22Rv1 (cell line): Measurements from ENCODE around the gene TYRP1.
"Not testable (repeated sequence)": the region's sequence is repeated elsewhere in the genome, so short reads cannot be mapped to it uniquely, and the experiment has no call there.

ENCODE experiments used
- H3K27ac ChIP-seq: fragments of 450-650 bp; 2 replicates; pipeline ENCODE4 v1.5.1; 2017
- CTCF ChIP-seq: fragments of 450-650 bp; IDR thresholded peaks from 2 replicates; pipeline ENCODE4 v1.5.1; 2017; ENCODE audit warnings: mild to moderate bottlenecking
- ZFX ChIP-seq: fragments of 450-650 bp; IDR thresholded peaks from 2 replicates; pipeline ENCODE4 v1.6.1; 2017; ENCODE audit warnings: antibody characterized with exemption, borderline replicate concordance

The TYRP1 gene

GRCh38 chr9:12657998-12658397 is 35.2 kb upstream of the TYRP1 start:
- no peak overlapping the region for H3K27ac ChIP-seq
- TF ChIP-seq CTCF (no peak), ZFX (no peak)

- no peak for TF ChIP-seq ZFX
- no peak overlapping the region for H3K27ac ChIP-seq
These were observed 34.5 kb upstream of the TYRP1 start for GRCh38 chr9:12658531-12659209.

- H3K27ac ChIP-seq = no peak overlapping the region
- no peak for TF ChIP-seq CTCF
- TF ChIP-seq ZFX = no peak
These were observed 34.0 kb upstream of the TYRP1 start for GRCh38 chr9:12659220-12659619.

GRCh38 chr9:12666813-12667212 is 26.4 kb upstream of the TYRP1 start:
- peak; percentile 21 for TF ChIP-seq CTCF
- no peak for TF ChIP-seq ZFX
- no peak overlapping the region for H3K27ac ChIP-seq

GRCh38 chr9:12667892-12668291 is 25.3 kb upstream of the TYRP1 start:
- no peak overlapping the region for H3K27ac ChIP-seq
- TF ChIP-seq CTCF (no peak), ZFX (no peak)

- no peak for TF ChIP-seq CTCF
- no peak for TF ChIP-seq ZFX
- no peak overlapping the region for H3K27ac ChIP-seq
These were observed 23.2 kb upstream of the TYRP1 start for GRCh38 chr9:12670006-12670405.

GRCh38 chr9:12674961-12675360 is 18.2 kb upstream of the TYRP1 start:
- H3K27ac ChIP-seq = no peak overlapping the region
- TF ChIP-seq ZFX = no peak
- no peak for TF ChIP-seq CTCF

GRCh38 chr9:12677462-12678126 is 15.6 kb upstream of the TYRP1 start:
- H3K27ac ChIP-seq = not testable (repeated sequence)
